Keratinocyte (primary cell): ENCODE results near the gene ABCC4. TPM values are rescaled to one million over a fixed set of nuclear protein-coding genes. Genes with fewer than 3 reads are reported as not detected.

Source experiments
- DNase-seq: peaks from one replicate; pipeline ENCODE4 v3.0.0-alpha.2; 2011; ENCODE audit warnings: low read depth, missing footprints, low spot score
- FAIRE-seq: peaks from 2 replicates; lab custom pipeline; 2011; peaks lifted over from hg19 to GRCh38; lab: Jason Lieb, UNC
- H2AFZ ChIP-seq: 2 replicates; pipeline ENCODE4 v1.6.0; 2012; ENCODE audit warnings: low read length, control low read depth, inconsistent platforms; ENCODE audit not compliant: control insufficient read depth
- H3K27ac ChIP-seq: 2 replicates; pipeline ENCODE4 v1.5.1; 2011; ENCODE audit warnings: low read length; ENCODE audit not compliant: control insufficient read depth, insufficient read depth
- H3K27me3 ChIP-seq: 3 replicates; pipeline ENCODE4 v1.6.0; 2011; ENCODE audit warnings: low read length; ENCODE audit not compliant: control insufficient read depth, insufficient read depth; ENCODE audit errors: extremely low read depth
- H3K36me3 ChIP-seq, 2 experiments: 2 replicates in 1 of 2; 3 replicates in 1 of 2; pipeline ENCODE4 v1.5.1; 2011; ENCODE audit warnings: low read length in 2 of 2, mild to moderate bottlenecking in 1 of 2; ENCODE audit not compliant: control insufficient read depth in 2 of 2, insufficient read depth in 2 of 2; ENCODE audit errors: extremely low read depth in 1 of 2
- H3K4me1 ChIP-seq: 3 replicates; pipeline ENCODE4 v1.5.1; 2011; ENCODE audit warnings: low read length; ENCODE audit not compliant: control insufficient read depth, insufficient read depth; ENCODE audit errors: extremely low read depth
- H3K4me2 ChIP-seq: 3 replicates; pipeline ENCODE4 v1.6.0; 2011; ENCODE audit warnings: low read depth, low read length; ENCODE audit not compliant: control insufficient read depth, insufficient read depth; ENCODE audit errors: extremely low read depth
- H3K4me3 ChIP-seq, 3 experiments: fragments of 200-600 bp in 1 of 3; sonication (generic) in 1 of 3; 2 replicates in 2 of 3; 3 replicates in 1 of 3; pipeline ENCODE4 v1.5.1; 2011 to 2016; ENCODE audit warnings: low read length in 3 of 3, mild to moderate bottlenecking in 3 of 3, control low read depth in 2 of 3, inconsistent platforms in 1 of 3, low read depth in 1 of 3, mixed read lengths in 1 of 3, mixed run types in 1 of 3, moderate library complexity in 1 of 3; ENCODE audit not compliant: control insufficient read depth in 2 of 3, insufficient read depth in 2 of 3; ENCODE audit errors: extremely low read depth in 1 of 3
- H3K79me2 ChIP-seq: 2 replicates; pipeline ENCODE4 v1.6.0; 2012; ENCODE audit warnings: low read length; ENCODE audit not compliant: control insufficient read depth, insufficient read depth
- H3K9ac ChIP-seq: 3 replicates; pipeline ENCODE4 v1.6.0; 2011; ENCODE audit warnings: low read length; ENCODE audit not compliant: control insufficient read depth, insufficient read depth; ENCODE audit errors: extremely low read depth
- H3K9me1 ChIP-seq: 3 replicates; pipeline ENCODE4 v1.6.0; 2011; ENCODE audit warnings: low read length; ENCODE audit not compliant: control insufficient read depth, insufficient read depth; ENCODE audit errors: extremely low read depth
- H3K9me3 ChIP-seq: 2 replicates; pipeline ENCODE4 v1.5.1; 2012; ENCODE audit warnings: low read depth, low read length; ENCODE audit not compliant: control insufficient read depth
- H4K20me1 ChIP-seq: 3 replicates; pipeline ENCODE4 v1.6.0; 2011; ENCODE audit warnings: low read length; ENCODE audit not compliant: control insufficient read depth, insufficient read depth; ENCODE audit errors: extremely low read depth
- EZH2 ChIP-seq: IDR thresholded peaks from one replicate; pipeline ENCODE4 v1.6.1; 2012; ENCODE audit warnings: inconsistent platforms, mild to moderate bottlenecking, low read length, moderate library complexity
- dilution Hi-C: fragments of 300-500 bp; cut with MboI; formaldehyde crosslinking; loops from one replicate; pipeline ENCODE4 v1.7.0; 2020; ENCODE audit warnings: low sequenced_read_pairs; ENCODE audit not compliant: extremely low pct_ligation_motif_present
- polyA plus RNA-seq, 5 experiments: library from polyadenylated mRNA; depleted of rRNA in 3 of 5; stranded (reverse) in 3 of 5; stranded (forward) in 1 of 5; unstranded in 1 of 5; fragments of >200 nt; gene quantifications; 1 replicate in 1 of 5; 2 replicates in 3 of 5; 3 replicates in 1 of 5; pipeline versions ENCODE4 v1.2.1 to v1.2.3, GENCODE V29; 2011 to 2012; ENCODE audit warnings: missing spikeins in 2 of 5, low read depth in 1 of 5, low replicate concordance in 1 of 5
- TF ChIP-seq, protein P1 (sequence below), 3 experiments: IDR thresholded peaks in 1 of 3; conservative IDR thresholded peaks in 1 of 3; optimal IDR thresholded peaks in 1 of 3; 2 replicates in 2 of 3; 3 replicates in 1 of 3; pipeline versions ENCODE3 to v1.5.1; 2011; ENCODE audit warnings: low read length in 3 of 3, mild to moderate bottlenecking in 3 of 3, moderate library complexity in 2 of 3, control low read depth in 1 of 3, inconsistent platforms in 1 of 3; ENCODE audit not compliant: insufficient read depth in 2 of 3; ENCODE audit errors: extremely low read depth in 1 of 3

ABCC4 gene
- polyA plus RNA-seq, 1 donor (not counting 4 experiments of a cell fraction or from before 2014, with no cell fraction given), result 13.8 TPM

GRCh38 chr13:95209109-95209508 is 92.1 kb downstream of the ABCC4 start:
- Histone ChIP-seq H3K27me3 (no peaks in the 10 kb centered on the region), H2AFZ (no peak overlapping the region), H3K4me1 (peaks cover 3% of the 10 kb centered on the region), H4K20me1 (no peaks in the 10 kb centered on the region), H3K27ac (no peak overlapping the region), H3K9me3 (no peaks in the 10 kb centered on the region), H3K4me3 (no peak overlapping the region), H3K79me2 (no peaks in the 10 kb centered on the region), H3K9ac (no peak overlapping the region), H3K4me2 (no peak overlapping the region), H3K36me3 (no peaks in the 10 kb centered on the region), H3K9me1 (no peaks in the 10 kb centered on the region)
- dilution Hi-C loops, result no loop called here
- FAIRE-seq (no peak), DNase-seq (no peak)
- TF ChIP-seq, protein P1, sequence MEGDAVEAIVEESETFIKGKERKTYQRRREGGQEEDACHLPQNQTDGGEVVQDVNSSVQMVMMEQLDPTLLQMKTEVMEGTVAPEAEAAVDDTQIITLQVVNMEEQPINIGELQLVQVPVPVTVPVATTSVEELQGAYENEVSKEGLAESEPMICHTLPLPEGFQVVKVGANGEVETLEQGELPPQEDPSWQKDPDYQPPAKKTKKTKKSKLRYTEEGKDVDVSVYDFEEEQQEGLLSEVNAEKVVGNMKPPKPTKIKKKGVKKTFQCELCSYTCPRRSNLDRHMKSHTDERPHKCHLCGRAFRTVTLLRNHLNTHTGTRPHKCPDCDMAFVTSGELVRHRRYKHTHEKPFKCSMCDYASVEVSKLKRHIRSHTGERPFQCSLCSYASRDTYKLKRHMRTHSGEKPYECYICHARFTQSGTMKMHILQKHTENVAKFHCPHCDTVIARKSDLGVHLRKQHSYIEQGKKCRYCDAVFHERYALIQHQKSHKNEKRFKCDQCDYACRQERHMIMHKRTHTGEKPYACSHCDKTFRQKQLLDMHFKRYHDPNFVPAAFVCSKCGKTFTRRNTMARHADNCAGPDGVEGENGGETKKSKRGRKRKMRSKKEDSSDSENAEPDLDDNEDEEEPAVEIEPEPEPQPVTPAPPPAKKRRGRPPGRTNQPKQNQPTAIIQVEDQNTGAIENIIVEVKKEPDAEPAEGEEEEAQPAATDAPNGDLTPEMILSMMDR (optimal IDR thresholded peaks at IDR 0.05 in 1 of 3, IDR thresholded peaks at IDR 0.05 in 1 of 3, conservative IDR thresholded peaks at IDR 0.05 in 1 of 3; ENCODE audit: extremely low read depth in 1 of 3, insufficient read depth in 2 of 3, low read length in 3 of 3), result no peak
- TF ChIP-seq EZH2, result no peak

GRCh38 chr13:95207769-95208366 is 93.4 kb downstream of the ABCC4 start:
- H3K79me2 ChIP-seq, result no peaks in the 10 kb centered on the region
- H3K9me3 ChIP-seq, result no peaks in the 10 kb centered on the region
- dilution Hi-C loops, result no loop called here
- H3K4me3 ChIP-seq, result no peak overlapping the region
- H3K9ac ChIP-seq, result no peak overlapping the region
- FAIRE-seq, result no peak
- TF ChIP-seq EZH2, result no peak
- TF ChIP-seq, protein P1 (optimal IDR thresholded peaks at IDR 0.05 in 1 of 3, IDR thresholded peaks at IDR 0.05 in 1 of 3, conservative IDR thresholded peaks at IDR 0.05 in 1 of 3; ENCODE audit: extremely low read depth in 1 of 3, insufficient read depth in 2 of 3, low read length in 3 of 3), result no peak
- H4K20me1 ChIP-seq, result no peaks in the 10 kb centered on the region
- no peak overlapping the region for H3K27ac ChIP-seq
- H3K4me2 ChIP-seq, result no peak overlapping the region
- H3K9me1 ChIP-seq, result no peaks in the 10 kb centered on the region
- DNase-seq, result no peak
- H3K27me3 ChIP-seq, result no peaks in the 10 kb centered on the region
- peaks cover 0 to 5% of the 10 kb centered on the region in 2 experiments for H3K36me3 ChIP-seq
- H3K4me1 ChIP-seq, result no peaks in the 10 kb centered on the region
- no peak overlapping the region for H2AFZ ChIP-seq
